Stimulated activated CD8-positive, alpha-beta memory T cell treated with anti-CD3 and anti-CD28 coated beads, Interleukin-15, amount 100 ng/mL, for 48 hours (primary cell): ENCODE measurements around the gene RHOA.
"Not testable (repeated sequence)": the region's sequence is repeated elsewhere in the genome, so short reads cannot be mapped to it uniquely, and the experiment has no call there.

Source experiments
- DNase-seq, 2 donors: peaks; one replicate each; pipeline ENCODE4 v3.0.0-alpha.2; 2020; ENCODE audit warnings: low read depth in 2 of 2

Gene RHOA

DNA sequence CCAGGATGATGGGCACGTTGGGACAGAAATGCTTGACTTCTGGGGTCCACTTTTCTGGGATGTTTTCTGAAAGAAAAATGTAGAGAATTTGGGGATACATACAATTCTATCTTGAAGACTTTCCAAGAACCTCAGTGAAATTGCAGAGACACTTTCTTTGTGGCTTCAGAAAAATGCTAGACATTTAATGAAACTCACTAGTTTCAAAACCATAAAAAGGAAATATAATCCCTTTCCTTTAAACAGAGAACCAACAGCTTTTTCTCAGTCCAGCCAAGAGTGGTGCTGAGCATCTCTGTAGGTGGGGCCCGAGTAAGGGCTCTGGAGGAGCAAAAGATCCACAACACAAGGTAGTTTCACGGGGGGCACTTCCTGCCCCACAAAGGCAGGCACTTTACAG lies 49.2 kb downstream of the RHOA start:
- no peak for DNase-seq

DNA sequence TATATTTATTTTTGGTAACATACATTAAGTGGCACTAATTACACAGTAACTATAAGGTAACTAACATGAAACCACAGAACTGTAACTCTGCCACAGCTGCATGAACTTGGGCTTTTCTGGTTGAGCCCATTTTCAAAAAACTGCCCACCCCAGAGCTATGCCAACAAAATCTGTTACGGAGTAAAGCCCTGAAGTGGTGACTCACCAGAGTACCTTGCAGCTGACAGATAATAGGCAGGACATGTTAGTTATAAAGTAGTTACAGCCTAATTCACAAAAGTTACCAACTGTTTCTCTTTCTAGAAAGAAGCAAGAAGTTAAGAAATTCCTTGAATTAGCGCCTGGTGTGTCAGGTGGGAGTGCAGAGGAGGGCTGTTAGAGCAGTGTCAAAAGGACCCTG lies 52.2 kb downstream of the RHOA start:
- no peak for DNase-seq

DNA sequence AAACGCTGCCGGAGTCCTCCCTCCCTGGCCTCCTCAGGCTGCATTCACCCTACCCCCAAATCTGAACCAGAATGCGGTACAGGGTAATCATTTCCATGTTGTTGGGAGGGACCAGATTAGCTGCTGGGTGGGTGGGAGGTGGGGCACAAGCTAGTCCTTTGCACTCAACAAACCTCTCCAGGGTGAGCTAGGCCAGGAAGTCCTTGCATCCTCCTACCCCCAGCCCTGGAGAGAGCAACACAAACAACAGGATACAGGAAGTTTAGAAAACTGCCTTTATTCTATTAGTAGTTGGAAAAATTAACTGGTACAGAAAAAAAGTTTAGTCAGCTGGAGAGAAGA lies 52.9 kb downstream of the RHOA start:
- DNase-seq = peak in 1 of 2 donors; percentile 16

DNA sequence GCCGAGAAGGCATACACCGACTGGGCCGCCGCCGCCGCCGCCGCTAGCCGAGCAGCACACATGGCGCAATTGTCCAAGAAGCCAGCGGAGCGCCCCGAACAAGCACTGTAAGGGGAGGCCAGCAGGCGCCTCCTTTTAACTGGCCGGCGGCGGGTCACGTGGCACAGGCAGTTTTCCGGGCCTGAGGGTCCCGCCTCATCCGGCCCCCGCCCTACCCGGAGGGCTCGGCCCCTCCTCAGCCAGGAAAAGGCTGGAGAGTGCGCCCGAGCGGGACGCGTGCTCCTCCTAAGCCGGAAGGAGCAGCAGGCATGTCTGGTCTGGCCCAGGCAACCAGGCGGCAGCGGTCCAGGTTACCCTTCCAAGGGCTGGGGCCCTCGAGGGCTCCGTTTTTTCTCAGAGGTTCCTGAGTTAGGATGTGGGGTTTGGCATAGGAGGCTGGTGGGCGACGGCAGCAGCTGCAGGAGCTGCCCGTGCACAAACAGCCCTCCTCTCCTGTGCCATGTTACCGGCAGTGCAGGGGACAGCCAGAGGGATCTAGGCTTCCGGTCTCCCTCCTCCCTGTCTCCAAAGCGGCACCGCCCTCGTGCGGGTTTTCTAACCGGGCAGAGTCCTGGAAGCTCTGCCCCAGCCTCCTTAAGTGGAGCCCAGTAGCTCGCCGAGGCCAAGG lies 53.4 kb downstream of the RHOA start, which contains the start of gene GPX1:
Gene GPX1, minus strand, starts transcription at position 137 of the 667 bp plus-strand sequence. Its CDS starts 75 bp downstream, at position 62.
- peak; percentile 83 to 84 for DNase-seq

DNA sequence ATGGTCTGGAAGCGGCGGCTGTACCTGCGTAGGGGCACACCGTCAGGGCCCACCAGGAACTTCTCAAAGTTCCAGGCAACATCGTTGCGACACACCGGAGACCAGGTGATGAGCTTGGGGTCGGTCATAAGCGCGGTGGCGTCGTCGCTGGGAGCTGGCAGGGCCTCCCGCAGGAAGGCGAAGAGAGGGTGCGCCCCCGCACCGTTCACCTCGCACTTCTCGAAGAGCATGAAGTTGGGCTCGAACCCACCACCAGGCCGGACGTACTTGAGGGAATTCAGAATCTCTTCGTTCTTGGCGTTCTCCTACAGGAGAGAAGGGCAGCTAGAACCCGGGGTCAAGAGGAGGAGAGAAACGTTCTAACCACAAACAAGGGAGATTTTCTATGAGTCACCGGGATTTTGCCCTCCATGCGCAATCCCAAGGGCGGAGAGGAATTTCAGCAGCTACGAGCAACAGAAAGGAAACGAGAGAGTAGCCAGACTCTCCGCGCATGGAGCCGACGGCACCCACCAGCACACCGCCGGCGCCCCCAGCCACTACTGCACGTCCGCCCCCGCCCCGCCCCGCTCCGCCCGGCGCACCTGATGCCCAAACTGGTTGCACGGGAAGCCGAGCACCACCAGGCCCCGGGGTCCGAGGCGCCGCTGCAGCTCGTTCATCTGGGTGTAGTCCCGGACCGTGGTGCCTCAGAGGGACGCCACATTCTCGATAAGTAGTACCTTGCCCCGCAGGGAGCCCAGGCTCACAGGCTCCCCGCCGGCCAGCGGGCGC lies 54.1 kb downstream of the RHOA start:
- peak; percentile 22 to 29 for DNase-seq

DNA sequence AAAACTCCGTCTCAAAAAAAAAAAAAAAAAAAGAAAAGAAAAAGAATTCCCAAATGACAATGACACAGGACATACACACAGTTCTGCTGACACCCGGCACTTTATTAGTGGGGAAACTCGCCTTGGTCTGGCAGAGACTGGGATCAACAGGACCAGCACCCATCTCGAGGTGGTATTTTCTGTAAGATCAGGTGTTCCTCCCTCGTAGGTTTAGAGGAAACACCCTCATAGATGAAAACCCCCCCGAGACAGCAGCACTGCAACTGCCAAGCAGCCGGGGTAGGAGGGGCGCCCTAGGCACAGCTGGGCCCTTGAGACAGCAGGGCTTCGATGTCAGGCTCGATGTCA lies 54.7 kb downstream of the RHOA start:
- not testable (repeated sequence) for DNase-seq

DNA sequence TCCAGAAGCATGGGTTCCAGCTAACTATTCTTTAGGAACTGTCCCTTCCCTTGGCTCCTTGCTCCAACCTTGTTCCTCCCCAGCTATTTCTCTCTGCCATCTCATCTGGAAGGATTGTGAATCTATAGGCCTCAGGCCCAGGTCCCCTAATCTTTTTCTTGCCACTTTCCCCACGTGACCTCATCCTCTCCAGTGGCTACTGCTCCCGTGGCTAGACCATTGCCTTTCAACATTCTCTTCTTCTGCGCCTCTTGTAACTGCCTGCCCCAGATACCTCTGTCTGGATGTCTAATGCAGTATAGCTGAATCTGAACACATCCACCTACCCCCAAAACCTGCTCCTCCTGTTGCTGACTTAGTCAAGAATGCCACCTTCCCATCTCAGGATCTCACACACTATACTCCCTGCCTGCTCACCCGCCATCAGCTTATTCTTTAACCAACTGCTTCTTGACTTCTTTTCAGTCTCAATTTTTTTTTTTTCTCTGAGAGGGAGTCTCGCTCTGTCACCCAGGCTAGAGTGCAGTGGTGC lies 58.8 kb downstream of the RHOA start:
- no peak for DNase-seq

DNA sequence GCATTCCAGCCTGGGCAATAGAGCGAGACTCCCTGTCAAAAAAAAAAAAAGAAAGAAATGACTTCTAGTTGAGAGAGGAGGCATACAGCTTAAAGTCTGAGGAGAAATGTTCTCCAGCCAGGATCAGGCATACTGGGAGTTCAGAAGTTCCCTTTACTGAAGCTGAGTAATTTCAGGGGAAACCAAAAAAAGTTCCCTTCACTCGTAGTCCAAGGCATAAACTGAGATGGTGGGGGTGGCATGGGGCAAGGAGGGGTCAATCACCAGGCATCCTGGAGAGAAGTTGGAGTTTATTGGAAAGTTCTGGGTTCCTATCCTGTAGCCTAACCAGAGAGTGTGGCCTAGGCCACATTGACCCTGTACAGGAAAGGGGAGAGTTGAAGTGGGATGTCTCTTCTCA lies 59.5 kb downstream of the RHOA start:
- DNase-seq = no peak

DNA sequence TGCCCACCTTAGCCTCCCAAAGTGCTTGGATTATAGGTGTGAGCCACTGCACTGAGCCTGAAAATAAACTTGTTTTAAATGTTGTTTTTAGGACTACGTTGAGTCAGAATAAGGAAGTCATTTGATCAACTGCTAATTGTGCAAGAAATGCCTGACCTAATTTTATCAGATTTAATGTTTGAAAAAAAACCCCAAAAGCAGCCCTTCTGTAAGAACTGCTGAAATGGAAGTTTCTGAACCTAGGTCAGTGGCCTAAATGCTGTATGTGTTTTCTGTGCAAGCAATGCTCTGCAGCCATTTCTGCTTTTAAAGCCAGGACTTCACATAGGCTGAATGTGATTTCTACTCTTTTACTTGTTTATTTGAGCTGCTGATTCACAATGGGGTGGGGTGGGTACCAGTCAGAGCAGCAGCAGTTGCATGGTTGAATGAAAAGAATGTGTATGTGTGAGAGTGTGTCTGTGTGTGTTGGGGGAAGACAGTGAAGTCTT lies 60.2 kb downstream of the RHOA start:
- DNase-seq = no peak

DNA sequence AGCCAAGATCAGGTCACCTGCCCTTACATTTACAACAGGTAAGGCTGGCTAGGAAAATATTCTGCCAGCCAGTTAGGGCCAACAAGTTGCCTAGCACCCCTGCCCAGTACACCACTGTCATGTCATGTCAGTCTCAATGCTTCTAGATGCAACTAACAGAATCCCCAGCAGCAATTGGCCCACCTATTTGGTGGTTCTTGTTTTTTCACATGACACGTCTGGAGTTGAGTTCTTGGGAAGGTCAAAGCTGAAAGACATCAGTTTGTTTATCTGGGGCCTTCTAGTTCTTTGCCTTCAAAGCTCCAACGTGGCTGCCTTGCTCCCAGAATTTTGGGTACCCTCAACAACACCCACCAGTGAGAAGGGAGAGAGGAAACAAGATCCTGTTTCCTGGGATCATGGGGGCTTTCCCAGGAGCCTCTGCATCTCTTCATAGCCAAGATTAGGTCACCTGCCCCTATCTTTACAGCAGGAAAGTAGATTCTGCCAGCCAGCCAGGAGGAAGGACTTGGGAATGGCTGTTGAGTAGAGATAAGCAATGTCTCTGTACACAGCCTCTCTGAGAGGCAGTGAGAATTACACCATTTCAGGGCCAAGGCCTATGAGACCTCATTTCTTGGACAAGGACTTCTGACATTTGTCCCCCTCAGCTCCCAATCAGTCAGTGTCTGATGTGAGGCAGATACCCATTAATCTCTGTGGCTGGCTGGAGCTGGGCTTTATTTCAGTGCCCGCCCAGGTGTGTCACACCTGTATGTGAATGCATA lies 62.2 kb downstream of the RHOA start:
- no peak for DNase-seq

DNA sequence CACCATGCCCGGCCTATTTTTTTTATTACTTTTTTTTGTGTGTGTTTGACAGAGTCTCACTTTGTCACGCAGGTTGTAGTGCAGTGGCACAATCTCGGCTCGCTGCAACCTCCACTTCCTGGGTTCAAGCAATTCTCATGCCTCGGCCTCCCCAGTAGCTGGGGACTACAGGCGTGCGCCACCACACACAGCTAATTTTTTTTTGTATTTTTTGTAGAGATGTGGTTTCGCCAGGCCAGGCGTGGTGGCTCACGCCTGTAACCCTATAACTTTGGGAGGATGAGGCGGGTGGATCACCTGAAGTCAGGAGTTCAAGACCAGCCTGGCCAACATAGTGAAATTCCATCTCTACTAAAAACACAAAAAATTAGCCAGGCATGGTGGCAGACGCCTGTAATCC lies 63.4 kb downstream of the RHOA start:
- not testable (repeated sequence) for DNase-seq

DNA sequence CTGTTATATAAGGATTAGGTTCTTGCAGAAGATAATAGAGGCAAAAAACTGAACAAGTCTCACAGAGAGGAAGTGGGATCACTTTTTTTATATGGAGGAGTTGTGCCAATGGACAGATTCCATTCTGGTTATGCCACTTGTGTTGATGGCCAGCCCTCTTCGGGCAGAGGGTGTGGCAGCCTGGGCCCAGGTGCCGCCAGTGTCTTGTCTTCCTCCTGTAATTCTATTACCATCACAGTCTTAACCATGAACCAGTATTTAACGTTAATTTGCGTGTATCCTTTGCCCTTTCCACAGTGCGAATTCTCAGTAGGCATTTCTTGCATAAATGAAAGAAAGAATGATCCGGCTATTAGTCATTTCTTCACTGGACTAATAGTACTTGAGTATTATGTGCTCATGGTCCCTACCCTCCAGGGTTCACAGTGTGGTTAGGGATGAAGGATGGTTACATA lies 65.0 kb downstream of the RHOA start:
- no peak for DNase-seq

DNA sequence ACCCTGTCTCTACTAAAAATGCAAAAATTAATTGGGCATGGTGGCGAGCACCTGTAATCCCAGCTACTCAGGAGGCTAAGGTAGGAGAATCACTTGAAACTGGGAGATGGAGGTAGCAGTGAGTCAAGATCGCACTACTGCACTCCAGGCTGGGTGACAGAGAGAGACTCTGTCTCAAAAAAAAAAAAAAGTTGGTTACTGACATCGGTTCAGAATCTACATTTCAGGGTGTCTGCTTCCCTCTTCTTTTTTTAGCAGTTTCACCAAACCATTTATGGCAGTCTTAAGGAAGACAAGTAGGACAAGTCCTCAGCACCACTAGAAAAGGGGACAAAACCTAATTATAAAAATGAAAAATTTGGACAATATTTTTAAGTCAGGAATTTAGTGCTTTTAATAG lies 68.6 kb downstream of the RHOA start:
- DNase-seq = no peak

DNA sequence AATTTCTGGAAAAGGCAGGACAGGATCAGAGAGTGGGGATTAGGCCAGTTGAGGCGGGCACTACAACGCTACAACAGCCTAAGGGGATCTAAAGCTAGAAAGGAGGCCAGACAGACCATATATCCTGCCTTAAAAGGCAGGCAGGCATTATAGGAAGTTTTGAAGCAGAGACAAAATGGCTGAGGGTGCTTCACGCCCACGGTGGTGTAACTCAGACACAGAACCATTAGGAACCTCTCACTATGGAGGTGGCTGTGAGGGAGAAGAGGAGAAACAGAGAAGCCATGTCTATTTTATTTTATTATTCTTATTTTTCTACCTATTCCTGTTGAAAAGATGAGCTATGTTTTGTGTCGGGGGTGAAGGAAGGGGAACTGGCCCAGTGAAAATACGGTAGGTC lies 69.8 kb downstream of the RHOA start:
- no peak for DNase-seq

DNA sequence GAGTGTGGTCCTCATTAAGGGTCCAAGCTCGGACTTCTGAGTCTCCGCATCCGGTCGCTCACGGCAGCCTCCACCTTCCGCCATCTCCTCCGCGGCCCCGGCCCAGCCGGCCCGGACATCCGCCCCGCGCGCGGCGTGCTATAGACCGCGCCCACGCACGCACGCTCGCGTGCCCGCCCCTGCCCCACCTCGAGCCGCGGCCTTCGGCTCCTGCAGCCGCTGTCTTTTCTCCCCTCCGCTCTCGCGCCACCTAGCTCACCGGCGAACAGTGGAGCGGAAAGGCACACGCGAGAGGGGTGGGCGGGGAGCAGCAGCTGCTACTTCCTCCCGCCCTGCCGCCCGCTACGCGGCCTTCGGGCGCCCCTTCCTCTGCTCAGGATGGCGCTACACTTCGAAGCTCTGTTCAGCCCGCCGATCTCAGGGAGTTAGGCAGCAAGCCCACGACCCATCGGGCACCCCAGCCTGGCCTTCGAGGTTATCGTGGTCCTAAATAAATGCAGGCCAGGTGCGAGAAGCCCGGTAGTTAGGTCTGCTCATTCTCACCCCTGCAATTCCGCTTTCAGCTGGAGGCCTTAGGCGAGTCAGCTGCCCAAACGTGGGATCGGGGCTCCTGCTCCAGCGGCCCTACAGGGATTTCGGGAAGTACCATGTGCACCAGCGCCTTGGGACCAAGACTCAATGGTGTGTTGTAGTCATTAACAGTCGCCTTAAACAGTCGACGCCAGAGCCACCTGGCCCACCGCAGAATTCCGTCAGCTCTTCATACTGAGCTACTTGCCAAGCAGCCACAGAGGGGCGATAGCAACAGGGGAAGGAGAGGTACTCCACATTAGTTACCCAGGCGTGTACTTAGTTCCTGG lies 71.6 kb downstream of the RHOA start, which contains the start of gene USP4:
Gene USP4, minus strand, starts transcription at position 113 of the 860 bp plus-strand sequence. Its CDS starts 29 bp downstream, at position 84.
- peak; percentile 94 for DNase-seq

DNA sequence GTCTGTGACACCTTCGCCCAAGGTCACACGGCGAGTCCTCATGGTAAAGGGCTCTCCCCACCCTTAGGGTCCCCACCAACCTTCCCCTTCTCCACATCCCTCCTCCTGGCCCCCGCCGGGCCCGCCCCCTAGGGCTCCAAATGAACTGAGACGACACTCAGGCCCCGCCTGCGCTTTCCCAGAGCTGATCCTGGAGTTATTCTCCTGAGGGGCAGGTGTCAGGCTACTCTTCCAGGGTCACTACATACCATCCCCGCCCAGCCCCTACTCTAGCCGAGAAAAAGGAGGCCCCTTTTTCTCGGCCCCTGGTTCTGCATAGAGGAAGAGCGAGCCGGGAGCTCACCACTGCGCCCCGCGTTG lies 72.2 kb downstream of the RHOA start:
- DNase-seq = no peak

DNA sequence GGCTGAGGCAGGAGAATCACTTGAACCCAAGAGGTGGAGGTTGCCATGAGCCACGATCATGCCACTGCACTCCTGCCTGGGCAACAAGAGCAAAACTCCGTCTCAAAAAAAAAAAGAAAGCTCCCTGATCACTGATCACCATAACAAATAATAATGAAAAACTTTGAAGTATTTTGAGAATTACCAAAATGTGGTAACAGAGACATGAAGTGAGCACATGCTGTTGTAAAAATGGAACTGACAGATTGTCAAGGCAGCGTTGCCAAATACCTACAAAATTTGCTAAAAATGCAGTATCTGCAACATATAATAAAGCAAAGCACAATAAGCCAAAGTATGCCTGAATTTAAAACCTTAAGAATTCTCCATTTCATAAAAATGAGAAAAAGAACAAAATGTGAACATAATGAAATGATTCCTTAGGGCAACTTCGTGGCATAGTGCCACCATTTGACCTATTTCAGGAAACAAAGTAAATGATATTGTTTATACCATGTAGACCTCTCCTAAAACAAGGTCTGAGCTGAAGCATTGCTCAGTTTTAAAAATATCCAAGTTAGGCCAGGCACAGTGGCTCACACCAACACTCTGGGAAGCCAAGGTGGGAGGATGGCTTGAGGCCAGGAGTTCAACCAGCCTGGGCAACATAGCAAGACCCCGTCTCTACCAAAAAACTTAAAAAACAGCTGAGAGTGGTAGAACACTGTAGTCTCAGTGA lies 77.7 kb downstream of the RHOA start:
- no peak for DNase-seq

DNA sequence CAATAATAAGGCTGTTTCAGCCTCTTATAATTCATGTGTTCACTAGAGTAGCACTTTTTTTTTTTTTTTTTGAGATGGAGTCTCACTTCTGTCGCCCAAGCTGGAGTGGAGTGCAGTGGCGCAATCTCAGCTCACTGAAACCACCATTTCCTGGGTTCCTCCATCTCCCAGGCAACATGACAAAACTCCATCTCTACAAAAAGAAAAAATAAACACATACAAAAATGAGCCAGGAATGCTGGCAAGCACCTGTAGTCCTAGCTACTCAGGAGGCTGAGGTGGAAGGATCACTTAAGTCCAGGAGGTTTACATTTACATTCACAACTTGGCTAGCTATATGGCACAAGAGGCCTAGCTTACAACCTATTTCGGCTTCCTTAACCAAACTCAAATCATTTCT lies 78.7 kb downstream of the RHOA start:
- DNase-seq = no peak

DNA sequence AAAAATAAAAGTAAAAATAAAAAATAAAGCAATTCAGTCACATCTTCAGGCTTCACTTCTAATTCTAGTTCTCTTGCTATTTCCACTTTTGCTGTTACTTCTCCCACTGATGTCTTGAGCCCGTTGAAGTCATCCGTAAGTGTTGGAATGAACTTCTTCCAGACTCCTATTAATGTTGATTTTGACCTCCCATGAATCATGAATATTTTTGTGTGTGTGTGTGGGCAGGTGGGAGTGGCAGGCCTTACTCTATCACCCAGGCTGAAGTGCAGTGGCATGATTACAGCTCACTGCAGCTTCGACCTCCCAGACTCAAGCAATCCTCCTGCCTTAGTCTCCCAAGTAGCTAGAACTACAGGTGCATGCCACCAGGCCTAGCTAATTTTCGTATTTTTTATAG lies 82.6 kb downstream of the RHOA start:
- DNase-seq = no peak

DNA sequence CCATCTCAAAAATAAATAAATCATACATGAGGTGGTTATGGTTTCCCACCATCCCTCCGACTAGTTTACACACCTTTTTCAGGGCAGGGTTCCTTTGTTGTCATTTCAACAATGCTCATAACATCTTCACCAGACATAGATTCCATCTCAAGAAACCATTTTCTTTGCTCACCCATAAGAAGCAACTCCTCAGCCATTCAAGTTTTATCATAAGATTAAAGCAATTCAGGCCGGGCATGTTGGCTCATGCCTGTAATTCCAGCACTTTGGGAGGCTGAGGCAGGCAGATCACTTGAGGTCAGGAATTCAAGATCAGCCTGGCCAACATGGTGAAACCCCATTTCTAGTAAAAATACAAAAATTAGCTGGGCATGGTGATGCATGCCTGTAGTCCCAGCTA lies 83.4 kb downstream of the RHOA start:
- not testable (repeated sequence) for DNase-seq

DNA sequence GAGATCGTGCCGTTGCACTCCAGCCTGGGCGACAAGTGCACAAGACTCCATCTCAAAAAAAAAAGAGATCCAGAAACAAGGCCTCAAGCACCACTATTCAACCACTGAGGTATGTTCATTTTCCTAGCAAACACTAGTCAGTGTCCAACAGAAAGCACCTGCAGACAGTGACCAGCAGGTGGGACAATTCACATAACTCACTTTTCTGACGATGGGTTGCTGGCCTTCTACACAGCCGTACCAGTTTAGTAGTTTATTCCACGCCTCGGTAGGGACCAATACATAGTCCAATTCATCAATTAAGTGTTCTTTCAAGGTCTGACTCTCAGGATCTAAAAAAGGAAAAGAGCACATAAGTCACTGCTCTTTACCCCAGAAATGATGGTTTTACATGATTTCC lies 84.3 kb downstream of the RHOA start:
- DNase-seq = no peak
